ENCODE measurements around the gene HEPACAM2.

DNA sequence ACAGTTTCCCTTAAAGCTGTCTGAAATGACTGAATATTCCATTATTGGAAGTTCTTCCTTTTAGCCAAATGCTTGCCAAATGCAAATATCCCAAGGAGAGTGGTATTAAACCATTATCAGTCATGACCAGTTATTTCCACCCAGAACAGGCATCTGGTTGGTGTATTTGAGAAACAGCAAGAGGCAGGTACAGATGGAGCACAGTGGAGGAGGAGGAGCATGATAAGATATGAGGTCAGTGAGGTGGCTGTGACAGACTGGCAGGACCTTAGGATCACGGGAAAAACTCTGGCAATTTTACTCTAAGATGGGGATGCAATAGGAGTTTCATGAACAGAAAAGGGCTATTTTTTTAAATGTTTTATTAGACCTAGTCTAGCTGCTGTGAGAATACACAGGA, 6.4 kb downstream of the HEPACAM2 start:
- no peak for TF ChIP-seq EZH2 (IDR thresholded peaks at IDR 0.05; ENCODE audit: borderline replicate concordance, low read length)
- TF ChIP-seq, protein P1, sequence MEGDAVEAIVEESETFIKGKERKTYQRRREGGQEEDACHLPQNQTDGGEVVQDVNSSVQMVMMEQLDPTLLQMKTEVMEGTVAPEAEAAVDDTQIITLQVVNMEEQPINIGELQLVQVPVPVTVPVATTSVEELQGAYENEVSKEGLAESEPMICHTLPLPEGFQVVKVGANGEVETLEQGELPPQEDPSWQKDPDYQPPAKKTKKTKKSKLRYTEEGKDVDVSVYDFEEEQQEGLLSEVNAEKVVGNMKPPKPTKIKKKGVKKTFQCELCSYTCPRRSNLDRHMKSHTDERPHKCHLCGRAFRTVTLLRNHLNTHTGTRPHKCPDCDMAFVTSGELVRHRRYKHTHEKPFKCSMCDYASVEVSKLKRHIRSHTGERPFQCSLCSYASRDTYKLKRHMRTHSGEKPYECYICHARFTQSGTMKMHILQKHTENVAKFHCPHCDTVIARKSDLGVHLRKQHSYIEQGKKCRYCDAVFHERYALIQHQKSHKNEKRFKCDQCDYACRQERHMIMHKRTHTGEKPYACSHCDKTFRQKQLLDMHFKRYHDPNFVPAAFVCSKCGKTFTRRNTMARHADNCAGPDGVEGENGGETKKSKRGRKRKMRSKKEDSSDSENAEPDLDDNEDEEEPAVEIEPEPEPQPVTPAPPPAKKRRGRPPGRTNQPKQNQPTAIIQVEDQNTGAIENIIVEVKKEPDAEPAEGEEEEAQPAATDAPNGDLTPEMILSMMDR (conservative IDR thresholded peaks at IDR 0.05 in 1 of 2, IDR thresholded peaks at IDR 0.05 in 1 of 2; ENCODE audit: extremely low read depth in 1 of 2, insufficient read depth in 1 of 2, low read depth in 1 of 2, low read length in 2 of 2) = no peak

Measured in mammary epithelial cell (primary cell).